Measurements from ENCODE around the gene GPR137B.

GPR137B gene

DNA sequence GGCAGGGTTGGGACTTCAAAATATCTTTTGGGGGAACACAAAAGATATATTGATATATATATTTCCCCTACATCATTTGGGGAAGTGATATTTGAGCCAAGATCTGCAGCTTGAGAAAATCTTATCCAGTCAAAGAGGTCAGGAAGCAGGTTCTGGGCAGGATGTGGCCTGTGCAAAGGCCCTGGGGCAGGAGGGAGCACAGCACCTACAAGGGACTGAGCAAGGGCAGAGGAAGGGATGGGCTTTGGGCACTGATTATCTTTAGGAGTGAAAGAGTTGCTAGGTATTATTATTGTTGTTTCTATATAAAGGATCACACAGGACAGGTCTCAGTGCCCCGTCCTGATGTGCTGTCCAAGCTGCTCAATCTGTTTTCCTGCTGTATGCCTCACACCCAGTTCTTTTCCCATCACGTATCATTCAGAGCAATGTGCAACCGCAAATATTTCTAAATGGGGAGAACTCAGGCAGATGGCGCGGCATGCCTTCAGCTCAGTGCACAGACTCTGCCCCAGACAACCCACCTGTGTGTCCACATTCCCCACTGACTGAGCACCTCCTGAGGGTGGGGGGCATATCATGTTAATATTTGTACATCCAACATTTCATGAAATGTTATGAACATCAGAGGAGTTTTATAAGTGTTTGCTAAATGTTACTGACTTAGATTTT, 28.1 kb upstream of the GPR137B start:
- DNase-seq = no peak

DNA sequence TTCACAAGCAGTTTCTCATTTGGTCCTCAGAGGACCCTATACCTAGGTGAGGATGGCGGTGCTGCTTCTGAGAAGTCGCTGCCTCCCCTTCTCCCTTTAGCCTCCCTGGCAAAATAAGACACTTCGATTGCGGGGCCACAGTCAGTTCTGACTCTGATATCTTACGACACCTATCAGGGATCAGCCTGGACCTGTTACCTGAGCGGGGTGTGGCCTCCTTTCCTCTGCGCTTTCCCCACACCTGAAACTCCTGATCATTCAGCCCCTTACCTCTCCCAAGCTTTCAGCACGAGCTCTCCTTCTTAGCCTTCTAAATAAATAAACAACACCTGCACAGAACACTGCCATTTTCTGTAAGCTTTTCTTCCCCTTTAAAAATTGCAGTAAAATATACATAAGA, 24.6 kb upstream of the GPR137B start:
- no peak for DNase-seq

DNA sequence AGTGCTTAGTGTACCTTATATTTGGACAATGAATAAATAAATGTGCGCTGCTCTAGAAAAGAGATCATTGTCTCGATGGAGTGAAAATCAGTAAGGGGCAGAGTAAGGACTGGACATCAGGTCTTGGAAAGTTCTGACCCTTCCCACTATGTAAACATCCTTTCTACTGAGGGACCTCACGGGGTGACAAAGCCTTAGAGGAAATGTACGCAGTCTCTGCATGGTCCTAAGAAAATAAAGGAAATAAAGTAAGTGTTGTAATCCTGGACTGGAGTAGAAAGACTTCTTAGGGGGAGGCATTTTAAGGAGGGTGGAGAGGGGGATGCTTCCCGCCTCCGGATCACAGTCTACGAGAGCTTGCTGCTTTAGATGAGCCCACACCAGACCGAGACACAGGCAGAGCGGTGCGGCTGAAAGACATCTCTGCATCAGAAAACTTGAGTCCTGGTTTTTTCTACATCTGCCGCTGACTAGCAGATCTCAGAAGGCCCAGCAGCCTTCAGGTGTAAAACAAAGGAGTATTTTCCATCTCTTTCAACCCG, 22.3 kb upstream of the GPR137B start:
- no peak for DNase-seq

DNA sequence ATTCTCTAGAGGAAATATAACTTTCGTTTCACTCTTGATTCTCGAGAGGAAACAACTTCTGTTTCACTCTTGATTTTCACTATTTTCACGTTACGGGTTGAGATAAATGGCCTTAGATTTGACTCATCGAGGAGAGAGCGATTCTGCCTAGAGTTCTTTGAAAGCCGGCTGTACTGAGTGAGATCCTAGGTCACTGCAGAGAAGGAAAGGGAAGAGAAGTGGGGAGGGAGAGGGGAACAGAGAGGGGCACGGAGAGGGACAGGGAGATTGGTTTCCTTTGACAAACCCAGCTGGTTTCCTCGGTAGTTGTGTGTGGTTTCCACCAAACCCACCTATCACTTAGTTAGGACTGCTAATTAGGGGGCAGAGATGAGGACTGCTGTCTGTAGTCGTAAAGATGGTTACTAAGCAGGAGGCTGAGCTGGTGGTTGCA, 21.6 kb upstream of the GPR137B start:
- DNase-seq = no peak

DNA sequence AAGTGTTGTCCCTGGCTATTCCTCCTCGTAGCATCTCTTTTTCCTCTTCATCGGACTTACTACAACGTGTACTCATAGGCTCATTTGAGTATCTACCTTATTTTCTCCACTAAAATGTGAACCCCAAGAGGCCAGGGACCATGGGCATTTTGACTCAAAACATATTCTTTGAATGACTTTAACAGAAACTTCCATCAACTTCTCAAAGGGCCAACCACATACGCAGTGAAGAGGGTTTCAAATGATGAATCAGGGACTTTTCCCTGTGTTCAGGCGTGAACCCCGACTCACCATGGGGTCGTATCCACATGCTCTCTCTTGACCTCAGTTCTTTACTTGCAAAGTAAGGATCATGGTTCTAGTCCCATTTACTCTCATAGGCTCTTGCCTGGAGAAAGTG, 20.2 kb upstream of the GPR137B start:
- DNase-seq = no peak

GRCh38 chr1:236123563-236123962, 18.8 kb upstream of the GPR137B start:
- no peak for DNase-seq

DNA sequence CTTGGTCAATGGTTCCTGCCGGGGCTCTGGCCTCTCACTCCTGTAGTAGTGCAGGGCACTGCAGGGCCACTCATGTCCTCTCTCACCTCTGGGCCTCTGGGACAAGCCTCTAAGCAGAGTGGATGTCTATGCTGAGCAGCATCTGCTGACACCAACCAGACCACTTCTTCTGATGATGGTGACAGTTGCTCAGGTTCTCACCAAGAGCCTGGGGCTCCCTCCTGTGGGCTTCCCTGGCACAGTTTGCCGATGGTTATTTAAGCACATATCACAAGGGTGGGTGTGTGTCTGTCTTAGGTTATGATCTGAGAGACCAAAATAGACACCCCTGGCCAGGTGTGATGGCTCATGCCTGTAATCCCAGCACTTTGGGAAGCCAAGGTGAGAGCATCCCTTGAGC, 17.4 kb upstream of the GPR137B start:
- DNase-seq = no peak

- DNase-seq = no peak
These were observed 15.3 kb upstream of the GPR137B start for GRCh38 chr1:236127045-236127444.

DNA sequence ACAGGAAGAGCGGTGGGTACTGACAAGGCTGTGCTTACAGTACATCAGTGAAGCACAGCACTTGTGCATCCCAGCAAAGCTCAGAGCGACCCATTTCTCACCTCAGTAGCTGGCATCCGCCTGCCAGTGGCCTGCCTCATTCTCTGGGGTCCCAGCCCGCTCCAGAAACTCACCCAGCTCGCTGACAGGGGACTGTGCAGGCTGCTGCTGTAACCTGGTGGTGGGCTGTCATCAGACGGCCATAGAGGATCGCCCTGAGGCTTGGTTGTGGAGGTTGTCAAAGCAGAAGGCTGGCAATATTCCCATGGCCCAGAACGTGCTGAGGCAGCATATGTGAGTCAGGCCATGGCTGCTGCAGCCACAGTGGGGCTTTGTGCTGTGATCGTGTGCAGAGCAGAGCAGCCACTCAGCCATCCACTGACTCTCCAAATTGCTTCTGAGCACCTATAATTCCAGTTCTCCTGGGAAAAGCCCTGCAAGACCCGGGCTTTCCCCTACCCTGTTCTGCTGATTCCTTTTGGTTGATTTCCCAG, 13.6 kb upstream of the GPR137B start:
- DNase-seq = no peak

- DNase-seq = no peak
These were observed 13.0 kb upstream of the GPR137B start for GRCh38 chr1:236129306-236129705.

GRCh38 chr1:236130372-236130771, 12.0 kb upstream of the GPR137B start:
- no peak for DNase-seq

DNA sequence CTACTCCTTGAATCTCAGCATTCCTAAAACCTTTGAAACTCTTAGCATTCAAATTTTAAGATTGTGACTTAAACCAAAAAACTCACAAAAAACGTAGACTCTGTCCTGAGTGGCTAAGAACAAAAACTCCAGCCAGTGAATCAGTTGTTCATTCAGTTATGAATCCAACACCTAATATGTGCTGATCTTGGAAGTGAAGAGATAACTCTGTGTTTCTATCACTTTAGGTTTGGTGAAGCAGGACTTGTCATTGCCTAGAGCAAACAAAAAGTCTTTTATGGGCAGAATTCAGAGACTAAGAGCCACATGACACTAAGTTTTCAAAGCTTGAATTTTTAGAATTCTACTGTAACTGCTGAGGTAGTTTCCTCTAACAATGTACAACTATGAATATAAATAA, 10.4 kb upstream of the GPR137B start:
- DNase-seq = no peak

- no peak for DNase-seq
These were observed 9.8 kb upstream of the GPR137B start for GRCh38 chr1:236132420-236133046.

DNA sequence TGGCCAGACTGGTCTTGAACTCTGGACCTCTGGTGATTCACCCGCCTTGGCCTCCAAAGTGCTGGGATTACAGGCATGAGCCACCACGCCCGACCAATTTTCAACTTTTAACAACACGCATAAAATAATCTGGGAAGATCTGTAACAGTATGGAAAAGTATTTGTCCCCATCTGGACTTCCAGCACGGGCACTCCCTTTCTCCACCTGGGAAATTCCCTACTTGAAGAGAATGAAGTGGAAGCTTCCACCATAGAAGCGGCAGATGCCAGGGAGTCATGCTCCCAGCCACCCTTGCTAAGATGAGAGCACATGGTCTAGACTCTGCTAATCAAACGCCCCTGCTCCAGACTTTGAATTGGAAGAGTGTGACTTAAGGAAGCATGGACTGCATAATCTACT, 9.0 kb upstream of the GPR137B start:
- no peak for DNase-seq

- no peak for DNase-seq
These were observed 8.5 kb upstream of the GPR137B start for GRCh38 chr1:236133802-236134201.

DNA sequence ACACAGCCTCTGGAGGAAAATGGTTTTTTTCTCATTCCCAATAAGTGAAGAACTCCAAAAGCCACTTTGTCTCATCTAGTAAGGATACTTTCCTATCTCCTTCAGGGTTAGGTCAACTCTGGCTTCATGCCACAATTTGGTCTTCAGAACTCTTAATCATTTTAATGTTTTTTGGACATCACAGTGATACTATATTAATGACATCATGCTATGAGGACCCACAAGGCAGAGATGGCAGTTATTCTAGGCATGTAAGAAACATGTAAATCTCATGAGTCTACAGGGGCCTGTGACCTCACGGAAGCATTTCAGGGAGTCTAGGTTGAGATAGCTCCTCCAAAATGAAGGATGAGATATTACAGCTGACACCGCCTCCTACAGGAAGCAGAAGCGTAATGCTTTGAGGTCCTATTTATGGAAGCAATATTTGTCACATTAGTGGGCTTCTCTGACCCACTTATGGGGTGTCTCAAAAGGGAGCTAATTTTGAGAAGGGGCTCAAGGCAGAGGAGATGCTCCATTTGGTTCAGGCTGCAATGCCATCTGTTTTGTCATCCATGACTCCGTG, 5.0 kb upstream of the GPR137B start:
- DNase-seq = no peak

- no peak for DNase-seq
These were observed 2.8 kb upstream of the GPR137B start for GRCh38 chr1:236139495-236139894.

DNA sequence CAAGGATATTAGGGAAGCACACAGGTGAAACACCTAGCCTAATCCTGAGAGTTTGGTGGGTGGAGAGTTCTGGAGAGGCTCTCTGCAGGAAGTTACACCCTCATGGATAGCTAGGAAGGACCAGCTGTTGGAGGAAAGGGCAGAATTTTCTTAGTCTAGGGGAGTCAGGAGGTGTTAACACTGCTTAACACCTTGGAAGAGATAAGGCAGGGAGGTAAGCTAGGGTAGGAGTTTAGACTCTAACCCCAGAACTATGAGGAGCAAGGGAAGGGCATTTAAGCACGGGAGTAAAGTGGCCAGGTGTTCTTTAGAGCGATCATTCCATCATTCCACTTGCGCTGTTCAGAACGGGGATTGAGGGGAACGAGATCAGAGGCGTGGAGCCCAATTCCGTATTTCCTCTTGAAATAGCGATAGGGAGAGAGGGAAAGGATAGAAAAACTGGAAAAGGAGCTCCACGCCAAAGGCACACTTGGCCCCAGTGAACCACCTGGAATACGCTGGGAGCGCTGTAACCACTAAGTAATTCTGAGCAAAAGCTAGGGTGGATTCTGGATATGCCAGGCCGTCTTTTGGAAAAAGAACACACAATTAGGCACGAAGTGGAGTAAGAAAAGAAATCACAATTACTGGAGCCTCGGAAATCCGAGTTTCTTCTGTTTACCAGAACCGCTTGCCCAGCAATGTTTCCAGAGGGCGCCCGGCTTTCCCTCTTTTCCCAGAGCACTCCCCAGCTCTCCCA, 1.5 kb upstream of the GPR137B start:
- DNase-seq = no peak

DNA sequence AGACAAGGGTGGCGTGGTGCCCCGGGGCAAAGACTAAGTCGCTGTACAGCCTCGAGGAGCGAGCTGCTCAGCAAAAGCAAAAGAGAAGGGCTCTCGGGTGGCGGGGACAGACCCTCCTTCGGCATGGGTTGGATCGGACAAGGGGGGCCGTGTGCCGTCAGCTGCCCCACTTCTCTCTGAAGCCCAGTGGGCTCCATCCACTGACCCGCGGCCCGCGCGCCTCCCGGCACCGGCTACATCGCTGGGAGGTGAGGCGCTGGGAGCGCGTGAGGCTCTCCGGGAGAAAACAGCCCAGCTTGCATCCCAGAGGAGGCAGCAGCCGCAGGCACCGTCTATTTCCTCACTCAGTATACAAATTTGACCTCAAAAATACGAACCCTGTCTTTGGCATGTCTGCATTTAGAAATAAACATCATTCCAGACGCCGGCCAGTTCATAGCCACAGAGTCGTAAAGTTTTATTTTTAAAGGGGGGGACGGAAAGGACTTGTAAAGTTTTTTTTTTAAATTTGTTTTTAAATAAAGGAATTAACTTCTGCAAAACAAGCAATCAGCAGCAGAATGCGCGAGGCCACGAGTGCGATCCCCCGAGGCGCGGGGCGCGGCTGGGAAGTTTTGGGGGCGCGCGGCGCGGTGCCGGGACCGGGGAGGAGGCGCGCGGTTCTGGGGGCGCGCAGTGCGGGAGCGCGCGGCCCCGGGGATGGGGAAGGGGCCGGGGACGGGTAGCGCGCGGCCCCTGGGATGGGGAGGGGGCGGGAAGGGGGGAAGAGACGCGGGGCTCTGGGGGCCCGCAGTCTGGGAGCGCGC, 689 bp upstream of the GPR137B start:
- DNase-seq = no peak

DNA sequence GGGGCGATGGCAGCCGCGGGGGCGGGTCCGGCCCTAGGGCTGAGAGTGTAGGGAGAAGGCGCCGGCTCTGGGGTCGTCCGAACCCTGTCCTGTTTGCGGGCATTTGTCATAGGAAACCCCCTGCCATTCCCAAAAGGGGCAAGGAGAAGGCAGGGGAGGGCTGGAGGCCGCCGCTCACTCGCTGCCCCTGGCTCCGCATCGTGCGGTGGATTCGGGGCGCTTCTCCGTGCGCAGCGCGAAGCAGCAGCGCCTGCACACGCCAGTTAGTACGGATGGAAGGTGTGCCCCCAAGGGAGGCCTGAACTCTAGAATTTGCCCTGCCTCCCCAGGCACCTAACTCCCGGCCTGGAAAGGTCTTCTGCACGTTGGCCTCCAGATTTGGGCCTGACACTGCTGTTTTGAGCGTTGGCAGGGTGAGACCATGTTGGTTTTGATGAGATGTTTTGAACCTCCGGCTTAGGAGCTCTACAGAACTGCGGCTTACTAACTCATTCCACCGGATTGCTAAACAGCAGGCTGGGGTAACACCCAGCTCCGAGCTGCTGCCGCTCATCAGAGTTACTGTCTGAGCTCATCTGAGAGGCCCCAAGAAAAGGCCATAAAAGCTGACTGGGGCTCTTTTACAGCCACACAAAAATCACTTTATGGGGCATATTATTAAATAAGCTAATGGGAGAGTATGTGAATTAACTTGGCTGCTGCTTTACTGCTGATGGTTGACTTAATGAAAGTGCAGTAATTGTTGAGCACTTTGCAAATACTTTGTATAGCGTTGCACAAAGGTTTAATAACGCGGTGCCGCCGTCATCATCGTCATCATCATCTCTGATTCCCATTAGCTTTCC, 987 bp downstream of the GPR137B start:
- no peak for DNase-seq

DNA sequence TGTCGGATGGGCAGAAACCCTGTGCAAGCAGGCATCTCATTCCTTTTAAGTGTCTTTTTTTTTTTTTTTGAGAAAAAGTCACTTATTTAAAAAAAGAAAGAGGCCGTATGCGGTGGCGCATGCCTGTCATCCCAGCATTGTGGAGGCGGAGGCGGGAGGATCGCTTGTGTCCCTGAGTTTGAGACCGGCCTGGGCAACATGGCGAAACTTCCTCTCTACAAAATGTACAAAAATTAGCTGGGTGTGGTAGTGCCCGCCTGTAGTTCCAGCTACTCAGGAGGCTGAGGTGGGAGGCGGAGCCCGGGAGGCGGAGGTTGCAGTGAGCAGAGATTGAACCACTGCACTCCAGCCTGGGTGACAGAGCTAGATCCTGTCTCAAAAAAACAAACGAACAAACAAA, 1.7 kb downstream of the GPR137B start:
- no peak for DNase-seq

Data from amniotic stem cell (primary cell).